Measurements from ENCODE around the gene DLL4.
"Not testable (repeated sequence)": the region's sequence is repeated elsewhere in the genome, so short reads cannot be mapped to it uniquely, and the experiment has no call there.

Gene DLL4

GRCh38 chr15:40943764-40944365 lies 14.7 kb downstream of the DLL4 start:
- DNase-seq: no peak

DNA sequence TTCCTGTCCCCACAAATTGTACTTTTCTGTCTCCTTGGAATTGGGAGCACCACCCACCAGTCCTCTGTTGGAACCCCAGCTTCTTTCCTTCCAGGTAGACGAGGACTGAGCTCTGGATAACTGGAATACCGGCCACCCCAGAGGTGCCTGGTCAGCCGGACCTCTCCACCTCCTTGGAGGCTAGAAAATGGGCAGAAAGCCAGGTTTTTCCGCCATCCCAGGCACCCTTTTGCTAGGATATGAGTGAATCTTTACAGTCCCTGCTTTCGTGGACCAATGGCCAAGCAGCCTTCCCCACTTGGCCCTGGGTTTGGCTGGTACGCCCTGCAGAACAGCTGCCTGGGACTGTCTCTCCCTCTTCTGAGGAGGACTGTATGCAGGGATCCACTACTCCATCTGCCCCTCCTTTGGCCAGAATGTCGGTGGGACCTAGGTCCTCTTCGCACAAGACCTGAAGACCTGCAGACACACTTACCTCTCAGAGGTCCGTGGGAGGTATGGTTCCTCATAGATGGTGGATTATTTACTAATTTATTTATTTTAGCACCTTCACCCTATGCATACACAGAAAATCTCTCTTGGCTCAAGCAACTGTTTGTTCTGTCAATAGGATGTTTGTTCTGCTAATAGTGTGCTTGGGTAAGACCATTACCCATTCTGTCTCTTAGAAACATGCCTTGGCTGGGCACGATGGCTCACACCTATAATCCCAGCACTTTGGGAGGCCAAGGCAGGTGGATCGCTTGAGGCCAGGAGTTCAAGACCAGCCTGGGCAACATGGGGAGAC lies 15.6 kb downstream of the DLL4 start:
- DNase-seq: no peak

DNA sequence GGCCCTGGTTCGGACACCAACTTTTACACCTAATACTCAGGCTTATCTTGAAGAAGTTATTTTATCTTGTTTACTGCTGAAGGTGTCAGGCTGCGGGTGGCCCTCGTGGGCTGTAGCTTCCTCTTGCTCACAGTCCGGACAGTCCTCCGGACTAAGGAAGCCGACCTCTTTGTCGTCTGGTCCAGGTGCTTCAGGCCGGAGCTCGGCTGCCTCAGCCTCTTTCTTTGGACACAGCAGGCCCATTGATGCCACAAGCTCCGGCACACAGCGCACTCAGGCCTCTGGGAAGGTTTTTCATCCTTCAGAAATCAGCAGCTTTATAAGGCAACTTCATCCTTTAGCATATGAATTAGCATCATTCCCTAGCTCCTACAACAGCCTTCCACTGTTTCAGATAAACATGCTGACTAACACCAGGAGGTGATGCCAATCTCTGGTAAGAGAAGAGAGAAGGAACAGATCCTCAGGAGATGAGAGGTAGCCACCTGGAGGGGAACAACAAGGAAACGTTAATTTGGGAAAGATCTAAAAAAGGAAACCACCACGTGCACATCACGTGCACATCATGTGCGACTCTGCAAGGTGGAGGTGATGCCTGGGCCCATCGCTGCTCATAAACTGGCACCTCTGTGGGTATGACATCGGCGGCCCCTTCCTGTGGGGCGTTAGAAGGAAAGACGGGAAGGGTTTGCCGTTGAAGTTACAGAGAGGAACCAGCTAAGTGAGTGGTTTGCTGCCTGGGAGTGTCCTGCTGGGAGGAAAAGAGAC lies 19.8 kb downstream of the DLL4 start:
- DNase-seq: no peak

- no peak for DNase-seq
Observed at GRCh38 chr15:40949756-40950207, 20.6 kb downstream of the DLL4 start.

DNA sequence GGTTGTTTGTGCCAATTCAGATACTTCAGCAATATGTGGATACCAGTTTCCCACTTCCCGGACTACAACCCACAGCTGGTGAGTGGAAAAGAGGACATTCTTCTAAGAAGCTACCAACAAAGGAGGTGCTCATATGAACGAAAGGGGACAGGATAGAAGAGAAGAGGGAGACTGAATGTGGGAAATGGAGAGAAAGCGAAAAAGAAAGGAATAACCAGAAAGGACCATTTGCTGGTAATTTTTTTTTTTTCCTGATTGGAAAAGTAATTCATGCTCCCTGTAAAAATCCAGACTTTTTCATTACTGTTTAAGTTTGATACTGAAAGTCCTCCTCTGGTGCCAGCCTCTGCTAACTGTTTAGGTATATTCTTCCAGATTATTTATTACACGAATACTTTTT lies 22.6 kb downstream of the DLL4 start:
- DNase-seq: no peak

DNA sequence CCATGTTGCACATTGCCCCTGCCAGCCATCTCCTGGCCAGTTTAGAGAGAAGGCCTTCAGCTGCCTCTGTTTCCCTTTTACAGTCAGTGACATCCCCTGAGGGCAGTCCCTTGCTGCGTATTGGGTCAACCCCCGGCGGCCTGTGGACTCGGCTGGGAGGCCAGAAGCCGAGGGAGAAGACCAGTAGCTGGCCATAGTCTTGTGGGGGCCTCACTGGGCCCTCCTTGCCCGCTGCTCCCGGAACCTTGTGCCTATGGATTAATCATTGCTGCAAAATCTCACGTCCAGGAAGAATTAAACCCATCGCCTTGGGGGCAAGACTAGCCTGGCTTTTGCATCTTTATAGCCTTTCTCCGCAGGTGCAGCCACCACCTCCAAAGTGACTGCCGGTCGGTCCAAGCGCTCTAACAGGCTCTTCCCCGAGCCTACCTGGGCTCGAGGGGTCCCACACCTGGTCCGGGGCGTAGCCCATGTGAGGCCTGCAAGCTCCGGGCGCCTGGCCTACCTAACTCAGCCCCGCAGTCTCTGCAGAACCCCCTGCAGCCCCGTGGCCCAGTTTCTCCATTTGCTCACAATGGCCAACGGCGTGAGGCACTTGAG lies 23.3 kb downstream of the DLL4 start:
- DNase-seq: no peak

DNA sequence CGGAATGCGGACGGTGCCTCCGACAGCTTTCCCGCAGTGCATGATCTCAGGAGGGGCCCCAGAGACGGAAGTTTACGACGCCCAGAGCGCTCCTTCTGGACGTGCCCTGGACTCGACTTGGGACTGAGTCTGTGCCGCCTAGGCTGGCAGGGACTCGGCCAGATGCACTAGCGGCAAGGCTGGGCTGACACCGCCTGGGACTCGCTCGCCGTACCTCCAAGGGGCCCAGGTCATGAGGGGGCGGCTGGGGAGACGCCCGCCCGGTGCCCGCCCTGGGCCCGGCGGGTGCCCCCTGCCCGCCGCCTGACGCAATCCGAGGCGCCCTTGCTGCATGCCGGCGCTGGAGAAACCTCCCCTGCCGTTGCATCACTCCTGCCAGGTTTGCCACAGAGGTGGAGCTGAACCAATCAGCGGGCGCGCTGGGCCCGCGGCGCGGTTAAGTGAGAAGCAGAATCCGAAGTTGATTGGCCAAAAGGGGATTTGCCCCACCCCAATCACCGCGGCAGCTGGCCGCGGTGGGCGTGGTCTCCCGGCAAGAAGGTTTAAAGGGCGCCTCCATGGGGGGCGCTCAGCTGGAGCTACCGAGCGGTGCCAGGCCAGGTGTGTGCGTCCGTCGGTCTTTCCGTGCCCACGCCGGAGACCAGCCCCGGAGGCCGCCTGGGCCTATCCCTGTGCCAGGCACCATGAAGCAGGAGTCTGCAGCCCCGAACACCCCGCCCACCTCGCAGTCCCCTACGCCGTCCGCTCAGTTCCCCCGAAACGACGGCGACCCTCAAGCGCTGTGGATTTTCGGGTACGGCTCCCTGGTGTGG lies 24.0 kb downstream of the DLL4 start, which contains the start of gene CHAC1:
Gene CHAC1 (plus strand): TSS at position 571 of the 812 bp plus-strand sequence. CDS start 113 bp downstream, at position 684.
- DNase-seq: peak; percentile 96

DNA sequence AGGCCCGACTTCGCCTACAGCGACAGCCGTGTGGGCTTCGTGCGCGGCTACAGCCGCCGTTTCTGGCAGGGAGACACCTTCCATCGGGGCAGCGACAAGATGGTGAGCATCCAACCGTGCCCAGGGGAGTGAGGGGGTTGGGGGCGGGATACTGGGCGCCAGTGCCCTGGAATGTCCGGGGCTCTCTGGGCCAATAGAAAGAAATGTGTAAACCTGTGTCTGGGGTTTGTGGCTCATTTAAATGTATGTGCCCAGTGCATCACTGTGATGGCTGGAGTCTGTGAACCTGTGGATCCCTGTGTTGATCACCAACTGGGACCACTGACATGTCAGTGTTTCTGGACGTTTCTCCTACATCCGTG lies 24.6 kb downstream of the DLL4 start:
- DNase-seq: no peak

DNA sequence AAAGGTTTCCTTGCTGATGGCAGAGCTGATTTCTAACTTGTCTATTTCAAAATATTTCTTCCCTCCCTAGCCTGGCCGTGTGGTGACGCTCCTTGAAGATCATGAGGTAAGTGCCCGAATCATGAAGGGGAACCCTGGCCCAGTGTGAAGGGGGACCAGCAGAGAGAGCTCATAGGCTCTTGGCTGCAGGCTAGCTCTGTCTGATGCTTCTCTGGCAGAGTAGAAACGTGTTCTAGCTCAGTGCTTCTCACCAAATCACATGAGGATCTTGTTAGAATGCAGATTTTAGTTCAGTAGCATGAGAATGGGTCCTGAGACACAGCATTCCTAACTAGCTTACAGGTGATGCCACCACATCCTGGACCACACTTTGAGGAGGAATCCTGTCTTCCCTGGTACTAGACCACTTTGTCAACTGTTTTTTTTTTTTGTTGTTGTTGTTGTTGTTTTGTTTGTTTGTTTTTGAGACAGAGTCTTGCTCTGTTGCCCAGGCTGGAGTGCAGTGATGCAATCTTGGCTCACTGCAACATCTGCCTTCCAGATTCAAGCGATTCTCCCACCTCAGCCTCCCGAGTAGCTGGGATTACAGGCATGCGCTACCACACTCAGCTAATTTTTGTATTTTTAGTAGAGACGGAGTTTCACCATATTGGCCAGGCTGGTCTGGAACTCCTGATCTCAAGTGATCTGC lies 25.2 kb downstream of the DLL4 start:
- not testable (repeated sequence) for DNase-seq

DNA sequence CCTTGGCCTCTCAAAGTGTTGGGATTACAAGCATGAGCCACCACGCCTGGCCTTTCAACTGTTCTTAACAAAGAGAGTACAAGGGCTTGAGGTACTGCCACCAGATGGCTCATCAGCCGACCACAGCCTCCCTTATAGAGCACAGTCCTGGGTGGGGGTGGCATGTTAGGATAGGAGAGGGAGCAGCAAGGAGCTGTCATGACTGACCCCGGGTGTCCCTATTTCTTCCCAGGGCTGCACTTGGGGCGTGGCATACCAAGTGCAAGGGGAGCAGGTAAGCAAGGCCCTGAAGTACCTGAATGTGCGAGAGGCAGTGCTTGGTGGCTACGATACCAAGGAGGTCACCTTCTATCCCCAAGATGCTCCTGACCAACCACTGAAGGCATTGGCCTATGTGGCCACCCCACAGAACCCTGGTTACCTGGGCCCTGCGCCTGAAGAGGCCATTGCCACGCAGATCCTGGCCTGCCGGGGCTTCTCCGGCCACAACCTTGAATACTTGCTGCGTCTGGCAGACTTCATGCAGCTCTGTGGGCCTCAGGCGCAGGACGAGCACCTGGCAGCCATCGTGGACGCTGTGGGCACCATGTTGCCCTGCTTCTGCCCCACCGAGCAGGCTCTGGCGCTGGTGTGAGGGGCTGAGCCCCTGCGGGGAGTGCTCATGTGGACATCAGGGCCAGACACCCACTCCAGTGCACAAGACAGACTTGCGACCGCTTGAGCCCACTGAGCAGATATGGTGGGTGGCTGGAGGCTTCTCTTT lies 26.2 kb downstream of the DLL4 start:
- DNase-seq: no peak

DNA sequence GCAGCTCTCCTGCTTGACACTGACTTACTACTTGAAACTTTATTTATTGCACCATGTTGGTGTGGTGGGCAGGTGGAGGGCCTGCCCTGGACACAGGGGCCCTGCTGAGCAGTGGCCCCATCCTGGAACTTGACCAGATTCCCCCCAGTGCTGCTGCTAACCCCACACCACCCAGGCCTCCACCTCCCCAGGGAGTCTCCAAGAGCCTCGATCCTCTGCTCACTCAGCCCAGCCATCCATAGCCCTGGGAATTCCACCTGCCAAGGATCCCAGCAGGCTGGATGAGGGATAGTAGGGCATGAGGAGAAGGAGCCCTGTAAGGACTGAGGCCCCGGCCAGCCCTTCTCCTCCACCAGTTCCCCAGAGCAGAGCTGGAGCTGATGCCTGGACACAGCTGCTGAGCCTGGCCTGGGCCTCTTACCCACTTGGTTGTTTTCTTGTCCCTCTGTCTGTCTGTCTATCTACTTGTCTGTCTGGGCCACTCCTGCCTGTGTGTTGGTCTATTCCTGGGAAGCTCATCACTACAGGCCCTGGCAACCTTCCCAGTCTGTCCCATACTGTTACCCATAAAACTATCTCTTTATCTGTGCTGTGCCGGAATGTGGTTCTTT lies 26.9 kb downstream of the DLL4 start:
- no peak for DNase-seq

- no peak for DNase-seq
Observed at GRCh38 chr15:40956541-40956982, 27.4 kb downstream of the DLL4 start.

DNA sequence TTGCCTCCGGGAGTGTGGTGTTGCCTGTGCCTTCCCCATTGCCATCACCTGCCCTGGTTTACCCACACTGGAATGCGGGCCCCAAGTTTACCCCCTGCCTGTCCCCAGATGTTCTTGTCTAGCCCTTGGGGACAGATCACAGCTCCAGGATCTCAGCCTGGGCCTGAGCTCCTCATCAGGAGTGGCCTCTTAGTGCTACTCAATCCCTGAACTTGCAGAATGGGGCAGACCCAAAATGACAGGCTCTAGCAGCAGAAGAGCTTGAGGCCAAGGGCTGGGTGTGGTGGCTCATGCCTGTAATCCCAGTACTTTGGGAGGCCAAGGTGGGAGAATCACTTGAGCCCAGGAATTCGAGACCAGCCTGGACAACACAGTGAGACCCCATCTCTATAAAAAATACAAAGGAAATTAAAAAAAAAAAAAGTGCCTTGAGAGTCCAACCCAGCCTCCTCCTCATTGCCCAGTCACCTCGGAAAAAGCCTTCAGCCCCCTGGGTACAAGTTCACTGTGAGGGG lies 28.0 kb downstream of the DLL4 start:
- DNase-seq: no peak

GRCh38 chr15:40957581-40958051 lies 28.5 kb downstream of the DLL4 start:
- no peak for DNase-seq

GRCh38 chr15:40958146-40958545 lies 29.0 kb downstream of the DLL4 start:
- DNase-seq: no peak

DNA sequence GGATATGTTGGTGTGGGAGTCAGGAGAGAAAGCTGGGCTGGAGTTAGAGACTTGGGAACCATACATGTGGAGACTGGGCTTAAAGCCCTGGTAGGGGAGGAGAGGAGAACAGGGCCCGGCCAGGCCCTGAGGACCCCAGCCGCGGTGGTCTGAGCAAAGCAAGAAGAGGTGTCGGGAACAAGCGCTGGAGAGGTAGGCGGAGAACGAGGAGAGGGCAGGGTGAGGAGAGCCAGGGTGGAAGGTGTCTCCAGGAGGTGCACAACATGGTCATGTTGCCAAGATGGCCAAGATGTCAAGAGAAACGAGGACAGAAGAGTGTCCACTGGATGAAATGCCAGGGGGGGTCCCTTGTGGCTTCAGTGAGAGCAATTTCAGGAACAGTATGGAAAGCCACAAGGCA lies 29.6 kb downstream of the DLL4 start:
- no peak for DNase-seq

- no peak for DNase-seq
Observed at GRCh38 chr15:40959331-40960141, 30.4 kb downstream of the DLL4 start.

DNA sequence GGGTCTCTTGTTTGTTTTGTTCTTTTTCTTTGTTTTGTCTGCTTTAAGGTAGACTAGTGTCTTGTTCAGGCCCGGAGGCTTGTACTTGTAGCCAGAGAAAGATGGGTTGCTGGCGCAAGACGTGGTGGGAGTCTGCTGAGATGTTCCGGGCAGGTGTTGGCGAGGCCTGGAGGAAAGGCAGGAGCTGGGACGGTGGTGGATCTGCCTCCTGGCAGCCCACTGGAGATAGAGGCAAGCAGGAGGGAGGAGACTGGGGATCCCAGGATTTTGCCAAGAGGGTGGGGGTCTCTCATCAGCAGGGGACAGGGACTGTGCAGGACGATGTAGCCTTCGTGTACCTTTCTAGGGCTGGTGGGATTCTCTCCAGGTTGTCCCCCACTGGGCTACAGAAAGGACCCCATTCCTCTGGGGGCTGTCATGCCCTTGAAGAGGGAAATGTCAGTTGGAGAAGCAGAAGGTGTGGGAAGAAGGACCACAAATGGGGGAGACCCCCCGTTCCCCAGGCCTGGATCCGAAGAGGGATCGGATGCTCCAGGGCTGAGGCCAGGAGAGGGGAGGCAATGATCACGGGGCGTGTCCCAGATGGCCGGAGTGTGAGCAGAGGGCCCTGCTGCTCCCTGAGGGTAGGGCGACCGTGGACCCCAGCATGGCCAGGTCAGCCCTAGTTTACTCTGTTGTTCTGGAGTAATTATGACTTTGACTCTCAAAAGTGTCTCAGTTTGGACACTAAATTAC lies 31.2 kb downstream of the DLL4 start:
- no peak for DNase-seq

- DNase-seq: no peak
Observed at GRCh38 chr15:40960925-40961324, 31.8 kb downstream of the DLL4 start.
